GM23338 (cell line): ENCODE data around the gene CHAC1. TPM values are rescaled to one million over a fixed set of nuclear protein-coding genes. Genes with fewer than 3 reads are reported as not detected.

Experiments
- ATAC-seq: fragments of 200-7000 bp; cut with Tn5 transposase; 3 replicates; pipeline ENCODE4 v1.9.1; 2020
- DNase-seq: peaks from one replicate; pipeline ENCODE4 v3.0.0-alpha.2; 2015; ENCODE audit warnings: low spot score
- H2AFZ ChIP-seq: fragments of 200-600 bp; sonication (generic); 2 replicates; pipeline ENCODE4 v1.8.0; 2016; ENCODE audit warnings: antibody characterized with exemption, mild to moderate bottlenecking, moderate library complexity
- H3F3A ChIP-seq: fragments of 200-600 bp; sonication (generic); replicated peaks from 2 replicates; pipeline ENCODE4 v1.8.0; 2017; ENCODE audit warnings: antibody characterized with exemption, mixed run types, low read depth
- H3K27ac ChIP-seq: fragments of 200-600 bp; sonication (generic); 2 replicates; pipeline ENCODE4 v1.6.1; 2016; ENCODE audit warnings: low read depth
- H3K27me3 ChIP-seq: fragments of 200-600 bp; sonication (generic); 2 replicates; pipeline ENCODE4 v1.8.0; 2016; ENCODE audit warnings: mild to moderate bottlenecking, mixed run types, moderate library complexity; ENCODE audit not compliant: insufficient read depth
- H3K36me3 ChIP-seq: fragments of 200-600 bp; sonication (generic); 2 replicates; pipeline ENCODE4 v1.8.0; 2016; ENCODE audit warnings: mild to moderate bottlenecking; ENCODE audit not compliant: insufficient read depth
- H3K4me1 ChIP-seq: fragments of 200-600 bp; sonication (generic); 2 replicates; pipeline ENCODE4 v1.8.0; 2016; ENCODE audit warnings: mild to moderate bottlenecking, moderate library complexity; ENCODE audit not compliant: insufficient read depth
- H3K4me2 ChIP-seq: fragments of 200-600 bp; sonication (generic); 2 replicates; pipeline ENCODE4 v1.7.1; 2017; ENCODE audit warnings: mixed run types
- H3K4me3 ChIP-seq: fragments of 200-600 bp; sonication (generic); 2 replicates; pipeline ENCODE4 v1.6.1; 2016; ENCODE audit warnings: mixed run types
- H3K79me2 ChIP-seq: fragments of 200-600 bp; sonication (generic); replicated peaks from 2 replicates; pipeline ENCODE4 v1.8.0; 2017; ENCODE audit warnings: mild to moderate bottlenecking; ENCODE audit not compliant: insufficient read depth
- H3K9me2 ChIP-seq: fragments of 200-600 bp; sonication (generic); 2 replicates; pipeline ENCODE4 v1.8.0; 2017; ENCODE audit not compliant: insufficient read depth
- H4K20me1 ChIP-seq: fragments of 200-600 bp; sonication (generic); replicated peaks from 2 replicates; pipeline ENCODE4 v1.8.0; 2017; ENCODE audit warnings: mild to moderate bottlenecking; ENCODE audit not compliant: insufficient read depth
- H3K27ac Mint-ChIP-seq: 2 replicates; pipeline ENCODE4 v1.8.0; 2020; ENCODE audit warnings: inconsistent platforms, mild to moderate bottlenecking, moderate library complexity, mixed read lengths
- H3K27me3 Mint-ChIP-seq: 3 replicates; pipeline ENCODE4 v1.8.0; 2022; ENCODE audit warnings: low read depth, mild to moderate bottlenecking, moderate library complexity, mixed read lengths, inconsistent platforms; ENCODE audit not compliant: insufficient read depth, poor library complexity
- H3K36me3 Mint-ChIP-seq: 3 replicates; pipeline ENCODE4 v1.8.0; 2021; ENCODE audit warnings: low read depth, mild to moderate bottlenecking, inconsistent platforms, moderate library complexity, mixed read lengths
- H3K4me1 Mint-ChIP-seq: 3 replicates; pipeline ENCODE4 v1.8.0; 2020; ENCODE audit warnings: mild to moderate bottlenecking, inconsistent platforms, mixed read lengths
- H3K4me3 Mint-ChIP-seq: 3 replicates; pipeline ENCODE4 v1.8.0; 2021; ENCODE audit warnings: moderate library complexity, mild to moderate bottlenecking, inconsistent platforms, mixed read lengths
- H3K9me3 Mint-ChIP-seq: 3 replicates; pipeline ENCODE4 v1.8.0; 2020; ENCODE audit warnings: moderate library complexity, mild to moderate bottlenecking, inconsistent platforms, mixed read lengths
- CREB1 ChIP-seq: fragments of 250-450 bp; sonication (Bioruptor Pico); IDR thresholded peaks from 2 replicates; pipeline ENCODE4 v1.5.0; 2020; ENCODE audit warnings: low read depth, mild to moderate bottlenecking, moderate library complexity
- CTCF ChIP-seq, 2 experiments: fragments of 200-600 bp in 1 of 2; sonication (generic) in 1 of 2; conservative IDR thresholded peaks; 2 replicates each; pipeline versions ENCODE4 v1.5.1 to v1.6.1; 2016 to 2017; ENCODE audit warnings: antibody characterized with exemption in 2 of 2, low read depth in 2 of 2, mild to moderate bottlenecking in 2 of 2, moderate library complexity in 1 of 2
- EZH2 ChIP-seq: fragments of 200-600 bp; sonication (generic); IDR thresholded peaks from one replicate; pipeline ENCODE4 v1.8.0; 2017; ENCODE audit warnings: antibody characterized with exemption, mild to moderate bottlenecking, low read depth; ENCODE audit not compliant: unreplicated experiment
- EZH2phosphoT487 ChIP-seq: fragments of 200-600 bp; sonication (generic); IDR thresholded peaks from one replicate; pipeline ENCODE4 v1.8.1; 2018; ENCODE audit warnings: antibody characterized with exemption; ENCODE audit not compliant: unreplicated experiment
- JUNB ChIP-seq: IDR thresholded peaks from one replicate; pipeline ENCODE4 v1.6.1; 2016; ENCODE audit warnings: antibody characterized with exemption; ENCODE audit not compliant: unreplicated experiment
- NANOG ChIP-seq: IDR thresholded peaks from 2 replicates; pipeline ENCODE4 v1.6.1; 2016; ENCODE audit warnings: antibody characterized with exemption, borderline replicate concordance
- POLR2AphosphoS5 ChIP-seq: IDR thresholded peaks from 2 replicates; pipeline ENCODE4 v1.6.1; 2016; ENCODE audit warnings: antibody characterized with exemption, low read depth
- REST ChIP-seq: IDR thresholded peaks from one replicate; pipeline ENCODE4 v1.6.1; 2018; ENCODE audit warnings: antibody characterized with exemption; ENCODE audit not compliant: unreplicated experiment
- STAT1 ChIP-seq: IDR thresholded peaks from one replicate; pipeline ENCODE4 v1.6.1; 2016; ENCODE audit warnings: antibody characterized with exemption; ENCODE audit not compliant: unreplicated experiment
- ZNF114 ChIP-seq: fragments of 250-450 bp; sonication (Bioruptor Pico); IDR thresholded peaks from 2 replicates; pipeline ENCODE4 v1.5.0; 2020; ENCODE audit warnings: mild to moderate bottlenecking, moderate library complexity
- ZNF331 ChIP-seq: fragments of 250-450 bp; sonication (Bioruptor Pico); IDR thresholded peaks from 2 replicates; pipeline ENCODE4 v1.5.0; 2020; ENCODE audit warnings: low read depth, mild to moderate bottlenecking, moderate library complexity
- polyA plus RNA-seq: library from polyadenylated mRNA; unstranded; fragments of >200 nt; fragmentation: Nextera tagmentation; extraction: Ambion mirVana; gene quantifications from 2 replicates; pipeline ENCODE4 v1.2.1, GENCODE V29; 2016
- total RNA-seq: library from RNA; depleted of rRNA; stranded (reverse); fragments of >200 nt; shearing (Covaris generic); gene quantifications from 2 replicates; pipeline ENCODE4 v1.2.3, GENCODE V29; 2014
- TF ChIP-seq, protein P1 (sequence below): fragments of 250-450 bp; sonication (Bioruptor Pico); IDR thresholded peaks from 2 replicates; pipeline ENCODE4 v1.5.0; 2020; ENCODE audit warnings: mild to moderate bottlenecking, moderate library complexity
- TF ChIP-seq, protein P2 (sequence below): IDR thresholded peaks from 2 replicates; pipeline ENCODE4 v1.6.1; 2016; ENCODE audit warnings: antibody characterized with exemption

Gene CHAC1
- total and polyA plus RNA-seq, 2 experiments from 2014 or later: 73.0 to 124 TPM

- H4K20me1 ChIP-seq: no peaks in the 10 kb centered on the region; the same call in 1 of the 2 replicates
- H3K4me3 Mint-ChIP-seq: no peak overlapping the region
- DNase-seq: no peak
- H3K9me2 ChIP-seq: no peaks in the 10 kb centered on the region
- TF ChIP-seq JUNB (no peak), ZNF331 (CRISPR knock-in tag) (no peak), CREB1 (CRISPR knock-in tag) (no peak), EZH2phosphoT487 (no peak), NANOG (no peak), ZNF114 (CRISPR knock-in tag) (no peak), REST (no peak), EZH2 (no peak), STAT1 (no peak), POLR2AphosphoS5 (no peak), CTCF (conservative IDR thresholded peaks at IDR 0.05; ENCODE audit: low read depth in 2 of 2) (no peak)
- TF ChIP-seq, protein P1, sequence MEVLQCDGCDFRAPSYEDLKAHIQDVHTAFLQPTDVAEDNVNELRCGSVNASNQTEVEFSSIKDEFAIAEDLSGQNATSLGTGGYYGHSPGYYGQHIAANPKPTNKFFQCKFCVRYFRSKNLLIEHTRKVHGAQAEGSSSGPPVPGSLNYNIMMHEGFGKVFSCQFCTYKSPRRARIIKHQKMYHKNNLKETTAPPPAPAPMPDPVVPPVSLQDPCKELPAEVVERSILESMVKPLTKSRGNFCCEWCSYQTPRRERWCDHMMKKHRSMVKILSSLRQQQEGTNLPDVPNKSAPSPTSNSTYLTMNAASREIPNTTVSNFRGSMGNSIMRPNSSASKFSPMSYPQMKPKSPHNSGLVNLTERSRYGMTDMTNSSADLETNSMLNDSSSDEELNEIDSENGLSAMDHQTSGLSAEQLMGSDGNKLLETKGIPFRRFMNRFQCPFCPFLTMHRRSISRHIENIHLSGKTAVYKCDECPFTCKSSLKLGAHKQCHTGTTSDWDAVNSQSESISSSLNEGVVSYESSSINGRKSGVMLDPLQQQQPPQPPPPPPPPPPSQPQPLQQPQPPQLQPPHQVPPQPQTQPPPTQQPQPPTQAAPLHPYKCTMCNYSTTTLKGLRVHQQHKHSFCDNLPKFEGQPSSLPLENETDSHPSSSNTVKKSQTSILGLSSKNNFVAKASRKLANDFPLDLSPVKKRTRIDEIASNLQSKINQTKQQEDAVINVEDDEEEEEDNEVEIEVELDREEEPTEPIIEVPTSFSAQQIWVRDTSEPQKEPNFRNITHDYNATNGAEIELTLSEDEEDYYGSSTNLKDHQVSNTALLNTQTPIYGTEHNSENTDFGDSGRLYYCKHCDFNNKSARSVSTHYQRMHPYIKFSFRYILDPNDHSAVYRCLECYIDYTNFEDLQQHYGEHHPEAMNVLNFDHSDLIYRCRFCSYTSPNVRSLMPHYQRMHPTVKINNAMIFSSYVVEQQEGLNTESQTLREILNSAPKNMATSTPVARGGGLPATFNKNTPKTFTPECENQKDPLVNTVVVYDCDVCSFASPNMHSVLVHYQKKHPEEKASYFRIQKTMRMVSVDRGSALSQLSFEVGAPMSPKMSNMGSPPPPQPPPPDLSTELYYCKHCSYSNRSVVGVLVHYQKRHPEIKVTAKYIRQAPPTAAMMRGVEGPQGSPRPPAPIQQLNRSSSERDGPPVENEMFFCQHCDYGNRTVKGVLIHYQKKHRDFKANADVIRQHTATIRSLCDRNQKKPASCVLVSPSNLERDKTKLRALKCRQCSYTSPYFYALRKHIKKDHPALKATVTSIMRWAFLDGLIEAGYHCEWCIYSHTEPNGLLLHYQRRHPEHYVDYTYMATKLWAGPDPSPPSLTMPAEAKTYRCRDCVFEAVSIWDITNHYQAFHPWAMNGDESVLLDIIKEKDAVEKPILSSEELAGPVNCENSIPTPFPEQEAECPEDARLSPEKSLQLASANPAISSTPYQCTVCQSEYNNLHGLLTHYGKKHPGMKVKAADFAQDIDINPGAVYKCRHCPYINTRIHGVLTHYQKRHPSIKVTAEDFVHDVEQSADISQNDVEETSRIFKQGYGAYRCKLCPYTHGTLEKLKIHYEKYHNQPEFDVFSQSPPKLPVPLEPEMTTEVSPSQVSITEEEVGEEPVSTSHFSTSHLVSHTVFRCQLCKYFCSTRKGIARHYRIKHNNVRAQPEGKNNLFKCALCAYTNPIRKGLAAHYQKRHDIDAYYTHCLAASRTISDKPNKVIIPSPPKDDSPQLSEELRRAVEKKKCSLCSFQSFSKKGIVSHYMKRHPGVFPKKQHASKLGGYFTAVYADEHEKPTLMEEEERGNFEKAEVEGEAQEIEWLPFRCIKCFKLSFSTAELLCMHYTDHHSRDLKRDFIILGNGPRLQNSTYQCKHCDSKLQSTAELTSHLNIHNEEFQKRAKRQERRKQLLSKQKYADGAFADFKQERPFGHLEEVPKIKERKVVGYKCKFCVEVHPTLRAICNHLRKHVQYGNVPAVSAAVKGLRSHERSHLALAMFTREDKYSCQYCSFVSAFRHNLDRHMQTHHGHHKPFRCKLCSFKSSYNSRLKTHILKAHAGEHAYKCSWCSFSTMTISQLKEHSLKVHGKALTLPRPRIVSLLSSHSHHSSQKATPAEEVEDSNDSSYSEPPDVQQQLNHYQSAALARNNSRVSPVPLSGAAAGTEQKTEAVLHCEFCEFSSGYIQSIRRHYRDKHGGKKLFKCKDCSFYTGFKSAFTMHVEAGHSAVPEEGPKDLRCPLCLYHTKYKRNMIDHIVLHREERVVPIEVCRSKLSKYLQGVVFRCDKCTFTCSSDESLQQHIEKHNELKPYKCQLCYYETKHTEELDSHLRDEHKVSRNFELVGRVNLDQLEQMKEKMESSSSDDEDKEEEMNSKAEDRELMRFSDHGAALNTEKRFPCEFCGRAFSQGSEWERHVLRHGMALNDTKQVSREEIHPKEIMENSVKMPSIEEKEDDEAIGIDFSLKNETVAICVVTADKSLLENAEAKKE (CRISPR knock-in tag): no peak
- TF ChIP-seq, protein P2, sequence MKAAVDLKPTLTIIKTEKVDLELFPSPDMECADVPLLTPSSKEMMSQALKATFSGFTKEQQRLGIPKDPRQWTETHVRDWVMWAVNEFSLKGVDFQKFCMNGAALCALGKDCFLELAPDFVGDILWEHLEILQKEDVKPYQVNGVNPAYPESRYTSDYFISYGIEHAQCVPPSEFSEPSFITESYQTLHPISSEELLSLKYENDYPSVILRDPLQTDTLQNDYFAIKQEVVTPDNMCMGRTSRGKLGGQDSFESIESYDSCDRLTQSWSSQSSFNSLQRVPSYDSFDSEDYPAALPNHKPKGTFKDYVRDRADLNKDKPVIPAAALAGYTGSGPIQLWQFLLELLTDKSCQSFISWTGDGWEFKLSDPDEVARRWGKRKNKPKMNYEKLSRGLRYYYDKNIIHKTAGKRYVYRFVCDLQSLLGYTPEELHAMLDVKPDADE: no peak
- peaks cover 36% of the 10 kb centered on the region for H3K4me1 Mint-ChIP-seq
- H3K4me1 ChIP-seq: peaks cover 27% of the 10 kb centered on the region
- no peak overlapping the region for H3K4me3 ChIP-seq
- H3K27me3 ChIP-seq: no peaks in the 10 kb centered on the region
- H3K27me3 Mint-ChIP-seq: peaks cover 23% of the 10 kb centered on the region
- H3K9me3 Mint-ChIP-seq: no peaks in the 10 kb centered on the region; the same call in none of the 3 replicates
- no peak overlapping the region for H3K27ac Mint-ChIP-seq
- peak overlapping the region; percentile 72 for H2AFZ ChIP-seq
- no peak for ATAC-seq
- H3K27ac ChIP-seq: no peak overlapping the region
- no peak overlapping the region for H3K4me2 ChIP-seq
- H3K79me2 ChIP-seq: peaks cover 14% of the 10 kb centered on the region
- H3K36me3 ChIP-seq: peaks cover 3% of the 10 kb centered on the region; the same call in 1 of the 2 replicates
- H3F3A ChIP-seq: peaks cover 9% of the 10 kb centered on the region
- peaks cover 17% of the 10 kb centered on the region for H3K36me3 Mint-ChIP-seq
Observed at GRCh38 chr15:40949756-40950207, 3.5 kb upstream of the CHAC1 start.
